Hepatic stellate cell (primary cell): ENCODE measurements around the gene EPHB3.
"Not testable (repeated sequence)": the region's sequence is repeated elsewhere in the genome, so short reads cannot be mapped to it uniquely, and the experiment has no call there.

Source experiments
- DNase-seq: peaks from one replicate; pipeline ENCODE4 v3.0.0; 2011; ENCODE audit warnings: low spot score

The EPHB3 gene

DNA sequence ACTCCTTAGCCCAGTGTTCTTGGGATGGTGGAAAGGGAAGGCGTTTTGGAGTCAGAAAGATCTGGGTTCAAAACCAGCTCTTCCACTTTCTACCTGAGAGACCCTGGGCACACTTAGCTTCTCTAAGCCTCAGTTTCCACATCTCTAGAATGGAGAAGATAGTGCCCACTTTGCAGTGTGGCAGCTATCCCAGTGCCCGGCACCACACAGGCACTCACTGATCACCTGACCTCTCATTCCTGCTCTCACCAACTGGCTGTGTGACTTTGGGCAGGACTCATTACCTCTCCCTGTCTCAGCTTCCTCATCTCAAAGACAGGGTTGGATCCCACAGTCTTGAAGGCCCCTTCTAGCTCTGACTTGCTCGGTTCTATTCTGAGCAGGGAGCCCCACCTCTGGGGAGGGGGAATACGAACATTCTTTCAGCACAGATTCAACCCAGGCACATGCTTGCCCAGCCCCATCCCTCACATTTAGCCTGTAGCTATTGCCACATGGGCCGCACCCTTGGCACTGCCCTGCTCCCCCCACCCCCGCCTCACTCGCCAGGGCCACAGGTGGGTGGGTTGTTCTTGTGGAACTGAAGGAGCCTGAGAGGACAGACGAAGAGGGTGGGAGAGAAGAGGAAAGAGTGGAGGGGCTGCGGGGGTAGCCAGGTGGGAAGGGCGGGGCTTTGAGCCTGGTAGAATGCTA, 39.2 kb downstream of the EPHB3 start:
- no peak for DNase-seq

DNA sequence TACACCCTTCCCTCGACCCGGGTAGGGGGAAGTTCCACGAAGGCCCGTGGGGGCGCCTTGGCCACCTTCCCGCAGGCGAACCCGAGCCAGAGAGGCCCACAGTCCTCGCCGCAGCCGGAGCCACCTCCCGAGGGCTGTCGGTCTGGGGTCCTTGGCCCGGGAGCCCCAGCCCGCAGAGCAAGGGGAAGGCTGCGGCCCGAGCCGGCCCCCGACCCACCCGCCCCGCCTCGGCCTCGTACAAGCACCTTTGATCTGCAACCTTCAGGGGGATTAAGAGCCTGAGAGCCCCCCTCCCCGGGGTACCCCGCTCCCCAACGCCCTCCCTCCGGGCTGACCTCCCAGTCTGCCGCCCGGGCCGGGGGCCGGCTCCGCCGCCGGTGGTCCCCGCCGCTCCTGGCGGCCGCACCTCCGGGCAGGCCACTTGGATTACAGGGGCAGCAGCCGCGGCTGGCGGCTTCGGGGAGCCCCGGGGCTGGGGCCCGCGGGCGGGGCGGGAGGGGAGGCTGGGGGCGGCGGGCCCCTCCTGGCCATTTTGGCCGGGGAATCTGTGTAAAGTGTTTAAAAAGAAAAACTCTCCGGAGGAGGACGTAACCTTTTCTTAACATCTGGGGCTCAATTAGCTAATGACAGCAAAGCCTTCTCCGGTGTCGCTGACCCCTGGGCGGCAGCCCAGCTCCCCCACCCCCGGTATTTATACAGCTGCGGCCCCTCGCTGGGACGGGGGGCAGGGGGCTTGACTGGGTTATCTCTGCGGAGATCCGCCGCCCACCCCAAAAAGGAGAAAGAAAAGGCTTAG, 40.2 kb downstream of the EPHB3 start:
- no peak for DNase-seq

DNA sequence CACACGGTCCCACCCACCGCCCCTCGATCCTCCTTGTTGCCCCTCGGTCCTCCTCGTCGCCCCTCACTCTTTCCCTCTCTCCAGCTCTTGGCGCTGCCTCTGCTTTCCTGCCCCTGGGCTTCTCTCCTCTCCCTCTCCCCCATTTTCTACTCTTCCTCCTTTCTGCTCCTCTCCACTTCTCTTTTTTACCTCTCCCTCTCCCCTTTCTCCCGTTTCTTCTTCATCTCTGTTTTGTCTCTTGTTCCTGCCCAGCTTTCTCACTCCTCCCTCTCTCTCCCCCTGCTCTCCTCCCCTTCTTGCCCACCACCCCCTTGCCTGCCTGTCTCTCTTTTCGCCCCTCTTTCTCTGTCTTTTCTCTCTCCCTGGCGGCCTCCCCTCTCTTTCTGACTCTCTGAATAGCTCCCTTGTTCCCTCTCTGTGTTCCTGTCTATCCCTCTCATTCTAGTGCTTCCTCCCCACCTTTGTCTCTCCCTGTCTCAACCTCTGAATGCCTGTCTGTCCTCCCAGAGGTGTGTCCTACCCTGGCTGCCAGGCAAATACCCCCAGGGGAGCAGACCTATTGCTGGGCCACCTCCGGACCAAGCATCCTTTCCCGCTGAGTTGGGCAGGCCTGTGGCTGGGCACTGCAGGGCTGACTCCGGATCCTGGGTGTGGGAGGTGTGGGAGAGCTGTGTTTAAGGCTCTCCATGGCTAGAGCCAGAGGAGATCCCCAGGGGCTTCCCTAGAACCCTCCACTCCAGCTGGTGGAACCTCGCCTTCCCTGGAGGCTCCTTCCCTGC, 41.0 kb downstream of the EPHB3 start:
- DNase-seq = peak; percentile 64

DNA sequence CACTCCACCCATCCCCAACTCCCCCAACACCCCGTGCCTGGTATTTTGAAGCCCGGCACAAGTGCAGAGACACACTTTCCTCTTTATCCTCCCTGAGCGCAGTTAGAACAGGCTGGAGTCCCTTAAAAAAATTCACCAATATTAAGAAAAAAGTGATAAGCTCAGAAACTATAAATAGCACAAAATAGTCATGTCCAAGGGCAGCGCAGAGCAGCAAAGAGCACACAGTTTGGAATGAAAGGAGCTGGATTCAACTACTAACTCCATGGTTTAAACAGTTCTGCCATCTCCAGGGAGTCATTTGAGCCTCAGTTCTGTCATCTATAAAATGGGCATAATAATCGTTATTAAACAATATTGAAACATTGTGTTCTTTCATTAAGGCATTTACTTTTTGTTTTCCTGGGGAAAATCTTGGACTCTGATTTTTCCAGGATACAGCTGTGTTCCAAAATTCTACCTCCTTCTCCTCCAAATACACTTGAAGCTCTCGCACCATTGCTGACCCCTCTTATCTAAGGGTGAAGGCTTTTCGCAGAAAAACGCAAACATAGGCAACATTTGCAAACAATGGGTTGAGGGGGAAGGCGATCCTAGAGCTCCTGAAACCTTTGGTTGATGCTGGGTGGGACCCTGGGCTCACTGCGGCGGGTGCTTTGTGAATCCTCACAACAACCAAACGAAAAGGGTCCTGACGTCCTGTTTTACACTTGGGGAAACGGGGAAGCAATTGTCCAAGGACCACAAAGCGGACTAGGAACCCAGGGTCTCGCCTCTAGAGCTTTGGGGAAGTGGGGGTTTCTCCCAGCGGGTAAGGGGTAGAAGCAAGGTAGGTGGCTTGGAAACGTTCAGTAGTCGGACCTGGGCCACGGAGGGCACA, 41.8 kb downstream of the EPHB3 start:
- DNase-seq = peak; percentile 75

DNA sequence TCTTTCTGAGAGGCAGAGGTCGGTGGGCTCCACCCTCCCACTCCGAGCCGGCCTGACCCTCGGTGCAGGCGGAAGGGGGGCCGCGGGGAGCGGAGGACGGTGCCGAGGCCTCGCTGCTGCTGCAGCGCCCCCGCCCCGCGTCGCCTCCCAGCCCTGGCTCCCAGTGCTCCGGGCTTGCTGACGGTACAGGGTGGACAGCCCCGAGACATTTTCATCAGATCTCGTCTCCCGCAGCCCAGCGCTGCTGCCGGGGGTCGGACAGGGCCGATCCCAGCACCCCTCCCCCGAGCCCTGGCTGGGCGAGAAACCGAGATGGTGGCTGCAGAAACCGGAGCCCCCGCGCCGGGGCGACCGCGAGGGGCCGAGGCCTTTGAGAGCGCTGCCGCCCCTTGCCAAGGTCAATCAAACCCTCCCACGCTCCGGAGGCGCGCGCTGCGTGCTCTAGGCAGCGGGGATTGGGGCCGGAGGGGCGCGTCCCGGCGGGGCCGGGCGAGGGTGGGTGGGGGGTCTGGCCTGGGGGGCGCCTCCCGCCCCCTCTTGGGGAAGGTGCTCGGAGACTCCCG, 42.5 kb downstream of the EPHB3 start:
- DNase-seq = no peak

DNA sequence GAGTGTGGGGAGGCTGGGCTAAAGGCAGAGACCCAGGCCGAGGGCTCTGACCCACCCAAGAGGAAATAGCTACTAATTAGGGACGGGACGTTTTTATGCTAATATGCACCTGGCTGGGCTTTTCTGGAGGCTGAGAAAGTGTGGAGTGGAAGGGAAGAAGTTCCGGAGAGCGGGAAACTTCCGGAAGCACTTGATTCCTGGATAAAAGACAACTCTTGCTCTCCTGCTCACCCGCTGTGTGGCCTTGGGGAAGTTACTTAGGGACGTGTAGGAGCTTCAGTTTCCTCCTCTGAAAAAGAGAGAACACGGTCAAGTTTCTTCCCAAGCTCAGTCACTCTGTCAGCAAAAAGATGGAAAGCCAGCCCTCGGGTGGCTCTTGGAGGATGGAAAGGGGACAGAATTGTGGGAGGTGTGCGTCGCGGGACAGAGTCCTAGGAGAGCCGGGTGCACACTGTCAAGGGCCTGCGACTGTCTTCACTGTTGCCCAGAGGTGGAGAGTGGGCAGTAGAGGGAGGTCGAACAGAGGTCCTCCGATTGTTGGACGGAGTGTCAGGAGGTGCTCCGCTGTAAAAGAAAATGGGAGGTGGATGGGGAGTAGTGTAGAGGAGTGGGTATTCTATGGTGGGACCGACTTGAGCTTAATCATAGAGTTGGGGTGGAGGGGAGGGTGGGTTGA, 43.2 kb downstream of the EPHB3 start:
- DNase-seq = no peak

DNA sequence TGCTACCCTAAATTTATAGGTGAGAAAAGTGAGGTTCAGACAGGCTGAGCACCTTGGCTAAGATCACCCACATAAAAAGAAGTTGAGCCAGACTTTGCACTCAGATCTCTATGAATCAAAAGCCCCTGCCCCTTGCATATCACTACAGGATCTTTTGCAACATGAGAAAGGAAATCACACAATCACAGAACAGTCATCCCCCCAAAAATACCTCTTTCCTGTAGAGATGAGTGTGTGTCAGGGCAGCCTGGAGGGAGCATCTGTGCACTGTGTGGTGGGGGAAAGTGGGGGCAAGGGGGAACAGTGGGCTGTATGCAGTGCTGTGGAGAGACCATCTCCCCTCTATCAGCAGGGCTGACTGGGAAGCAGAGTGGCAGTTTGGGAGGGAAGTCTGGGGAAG, 46.6 kb downstream of the EPHB3 start:
- DNase-seq = no peak

DNA sequence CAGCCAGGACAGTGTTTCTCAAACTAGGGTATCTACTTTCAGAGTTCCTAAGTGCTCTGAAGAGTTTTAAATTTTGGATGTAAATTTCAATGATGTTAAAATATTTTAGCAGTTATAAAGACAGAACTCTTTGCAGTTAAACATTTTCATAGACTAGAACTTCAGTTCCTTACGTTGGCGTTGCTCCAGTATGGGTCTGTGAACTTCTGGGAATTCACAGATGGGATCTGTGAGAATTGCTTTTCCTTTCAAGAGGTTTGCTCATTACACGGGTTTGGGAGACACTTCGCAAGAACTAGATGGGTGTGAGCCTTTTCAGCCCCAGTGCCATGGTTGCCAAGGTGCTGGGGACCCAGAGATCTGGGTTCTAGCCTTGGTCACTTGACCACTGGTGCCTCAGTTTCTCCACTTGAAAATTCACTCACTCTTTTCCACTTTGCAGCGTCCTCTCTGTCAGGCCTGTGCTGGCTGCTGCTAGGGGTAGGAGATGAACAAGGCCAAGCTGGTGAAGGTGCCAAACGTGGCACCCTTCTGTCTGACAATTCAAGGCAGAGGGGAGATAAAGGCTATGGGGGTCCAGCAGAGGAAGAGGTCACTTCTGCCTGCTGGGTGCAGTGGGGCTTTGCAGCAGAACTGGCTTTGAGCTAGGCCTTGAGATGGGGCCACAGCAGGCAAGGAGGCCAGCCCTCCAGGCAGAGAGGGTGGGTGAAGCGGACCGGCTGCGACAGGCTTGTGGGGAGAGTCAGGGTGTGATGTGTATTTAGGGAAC, 48.1 kb downstream of the EPHB3 start:
- DNase-seq = no peak

DNA sequence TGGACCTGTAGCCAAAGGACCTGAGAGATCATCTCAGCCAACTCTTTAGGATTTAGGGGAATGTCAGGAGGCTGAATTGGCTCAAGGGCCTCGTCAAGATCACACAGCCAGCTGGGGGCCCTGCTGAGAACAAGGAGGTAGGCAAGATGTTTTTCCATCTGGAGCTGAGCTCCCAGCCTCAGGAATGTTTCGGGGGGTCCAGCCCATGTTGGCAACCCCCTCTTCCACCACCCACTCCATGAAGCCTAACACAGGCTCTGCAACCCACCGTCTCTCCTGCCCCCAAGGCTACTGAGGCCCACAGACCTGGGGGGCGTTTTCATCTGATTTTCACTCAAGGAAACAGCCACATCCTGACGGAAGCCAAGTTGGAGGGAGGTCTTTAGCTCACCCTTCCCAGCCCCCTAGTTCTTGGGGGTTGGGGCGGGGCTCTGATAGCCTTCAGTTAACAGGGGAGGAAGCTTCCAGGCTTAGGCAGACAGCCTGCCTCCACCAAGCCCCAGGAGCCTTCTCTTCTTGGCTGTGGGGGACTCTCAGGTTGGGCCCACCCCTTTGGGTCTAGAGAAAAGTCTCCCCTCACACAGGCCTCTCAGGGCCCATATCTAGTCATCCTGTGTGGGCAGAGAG, 48.8 kb downstream of the EPHB3 start:
- no peak for DNase-seq

DNA sequence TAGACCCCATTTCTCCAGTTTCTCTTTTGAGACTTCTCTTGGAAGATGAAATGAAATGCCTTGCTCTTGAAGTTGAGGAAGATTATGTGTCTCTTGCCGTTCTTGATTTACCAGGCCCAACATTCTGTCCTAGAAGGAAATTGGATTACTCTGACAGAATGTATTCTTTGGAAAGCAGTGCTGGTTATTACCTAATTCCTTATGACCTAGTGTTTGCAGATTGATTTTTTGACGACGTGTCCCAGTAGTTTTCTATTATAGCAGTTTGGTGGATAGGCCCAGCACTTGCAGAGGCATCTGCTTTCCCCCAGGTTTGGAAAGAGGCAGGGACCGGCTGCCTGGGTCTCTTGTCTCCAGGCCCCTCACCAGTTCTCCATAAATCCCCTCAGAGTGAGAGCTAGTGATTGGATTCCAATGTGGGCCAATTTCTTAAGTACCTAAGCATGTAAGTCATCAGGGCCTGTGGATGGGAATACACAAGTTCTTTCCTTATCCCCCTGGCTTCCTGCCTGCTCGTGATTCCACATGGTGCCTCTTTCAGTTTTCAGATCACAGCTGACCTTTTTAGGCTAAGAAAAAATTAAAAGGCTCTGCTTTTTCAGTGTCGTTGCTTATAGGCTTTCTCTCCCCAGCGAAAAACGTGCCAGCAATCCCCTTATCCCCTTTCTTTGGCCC, 50.2 kb downstream of the EPHB3 start:
- no peak for DNase-seq

DNA sequence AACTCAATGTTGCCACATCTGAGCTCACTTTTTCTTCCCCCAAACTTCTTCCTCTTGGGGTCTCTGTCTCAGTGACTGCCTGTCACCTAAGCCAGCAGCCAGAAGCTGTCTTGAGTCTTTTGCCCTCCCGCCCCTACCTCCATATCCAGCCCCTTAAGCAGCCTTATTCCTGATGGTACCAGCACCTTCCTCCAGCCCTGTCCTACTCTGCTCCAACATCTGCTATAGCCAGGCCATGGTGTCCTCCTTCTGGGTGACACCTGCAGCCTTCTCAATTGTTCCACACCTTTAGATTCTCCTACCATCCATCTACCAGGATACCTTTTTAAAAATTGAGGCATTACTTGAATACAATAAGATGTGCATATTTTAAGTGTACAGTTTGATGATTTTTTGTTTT, 53.8 kb downstream of the EPHB3 start:
- no peak for DNase-seq

DNA sequence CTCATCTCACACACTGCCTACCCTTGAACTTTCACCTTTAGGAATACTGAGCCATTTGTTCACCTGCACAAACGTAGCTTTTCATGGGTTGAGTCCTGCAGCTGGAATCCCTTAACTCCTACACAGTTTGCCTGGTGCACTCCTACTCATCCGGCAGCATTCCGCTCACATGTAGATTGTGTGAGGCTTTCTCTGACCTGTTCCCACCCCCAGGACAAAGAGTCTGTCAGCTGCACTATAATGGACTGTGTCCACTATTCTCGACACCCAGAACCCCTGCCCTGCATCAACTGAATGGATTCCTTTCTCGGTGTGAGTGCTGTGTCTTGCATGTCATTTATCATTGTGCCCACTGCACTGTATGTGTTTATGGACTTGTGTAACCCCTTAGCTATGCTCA, 54.9 kb downstream of the EPHB3 start:
- DNase-seq = no peak

DNA sequence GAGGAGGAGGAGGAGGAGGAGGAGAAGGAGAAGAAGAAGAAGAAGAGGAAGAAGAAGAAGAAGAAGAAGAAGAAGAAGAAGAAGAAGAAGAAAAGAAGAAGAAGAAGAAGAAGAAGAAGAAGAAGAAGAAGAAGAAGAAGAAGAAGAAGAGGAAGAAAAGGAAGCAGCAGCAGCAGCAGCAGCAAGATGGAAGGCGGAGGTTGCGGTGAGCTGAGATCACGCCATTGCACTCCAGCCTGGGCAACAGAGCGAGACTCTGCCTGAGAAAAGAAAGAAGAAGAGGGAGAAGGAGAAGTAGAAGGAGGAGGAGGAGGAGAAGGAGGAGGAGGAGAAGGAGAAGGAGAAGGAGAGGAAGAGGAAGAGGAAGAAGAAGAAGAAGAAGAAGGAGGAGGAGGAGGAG, 55.7 kb downstream of the EPHB3 start:
- not testable (repeated sequence) for DNase-seq

DNA sequence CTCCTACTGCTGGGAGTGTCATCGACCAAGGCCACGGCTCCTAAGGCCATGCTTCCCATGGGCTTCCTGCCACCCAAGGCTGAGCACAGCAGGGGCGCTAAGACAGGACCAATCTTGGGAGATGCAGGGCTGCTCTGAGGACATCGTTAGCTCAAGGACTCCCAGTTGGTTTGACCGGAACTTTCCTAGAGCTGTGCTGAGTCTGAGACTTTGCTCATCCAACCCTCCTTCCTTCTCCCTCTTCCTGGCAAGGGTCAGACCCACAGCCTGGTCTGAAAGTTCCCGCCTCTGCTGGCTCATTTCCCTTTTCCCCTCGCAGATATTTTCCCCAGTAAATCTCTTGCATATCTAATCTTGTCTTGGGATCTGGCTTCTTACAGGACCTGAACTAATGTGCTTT, 57.2 kb downstream of the EPHB3 start:
- DNase-seq = no peak

DNA sequence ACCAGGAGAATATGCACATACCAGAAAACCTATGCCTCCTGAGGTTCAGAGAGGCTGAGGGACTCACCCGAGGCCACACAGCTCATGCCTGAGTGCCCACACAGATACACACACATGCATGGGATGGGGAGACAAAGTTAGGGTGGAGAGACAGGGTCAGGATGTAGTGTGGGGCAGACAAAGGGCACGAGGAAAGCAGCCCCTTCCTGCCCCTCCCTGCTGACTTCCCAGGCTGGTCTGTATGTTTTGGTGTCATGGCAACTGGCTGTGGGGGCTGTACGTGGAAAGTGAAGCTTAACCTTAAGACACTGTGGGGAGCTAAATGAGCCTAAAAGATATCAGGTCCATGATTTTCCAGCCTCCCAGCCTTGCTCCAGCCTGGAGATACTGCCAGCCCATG, 57.8 kb downstream of the EPHB3 start:
- DNase-seq = no peak

DNA sequence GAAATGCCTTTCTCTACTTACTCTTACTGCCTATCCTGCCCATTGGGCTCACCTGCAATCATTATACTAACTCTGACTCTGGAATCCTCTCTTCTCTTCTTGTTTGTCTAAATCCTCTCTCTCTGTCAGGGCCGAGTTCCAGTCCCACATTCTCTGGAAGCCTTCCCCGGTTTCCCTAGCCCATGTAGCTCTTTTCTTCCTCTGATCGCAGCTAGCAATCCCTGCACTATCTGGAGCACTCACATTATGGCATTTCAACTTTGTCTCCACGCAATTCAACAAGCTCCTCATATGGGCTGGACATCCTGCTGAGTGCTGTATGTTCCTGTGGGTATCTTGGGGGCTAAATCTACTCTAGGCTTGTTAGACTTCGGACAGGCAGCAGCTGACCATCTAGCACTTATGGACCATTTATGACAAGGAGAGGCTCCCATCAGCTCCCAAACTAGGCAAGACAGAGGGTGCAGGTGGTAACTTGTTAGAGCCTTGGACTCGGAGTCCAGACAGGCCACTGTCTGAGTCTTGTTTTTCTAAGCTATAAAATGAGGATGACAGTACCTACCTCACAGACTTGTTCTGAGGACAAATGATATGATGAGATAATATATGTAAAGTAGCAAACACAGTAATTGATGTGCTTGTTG, 58.3 kb downstream of the EPHB3 start:
- DNase-seq = no peak

DNA sequence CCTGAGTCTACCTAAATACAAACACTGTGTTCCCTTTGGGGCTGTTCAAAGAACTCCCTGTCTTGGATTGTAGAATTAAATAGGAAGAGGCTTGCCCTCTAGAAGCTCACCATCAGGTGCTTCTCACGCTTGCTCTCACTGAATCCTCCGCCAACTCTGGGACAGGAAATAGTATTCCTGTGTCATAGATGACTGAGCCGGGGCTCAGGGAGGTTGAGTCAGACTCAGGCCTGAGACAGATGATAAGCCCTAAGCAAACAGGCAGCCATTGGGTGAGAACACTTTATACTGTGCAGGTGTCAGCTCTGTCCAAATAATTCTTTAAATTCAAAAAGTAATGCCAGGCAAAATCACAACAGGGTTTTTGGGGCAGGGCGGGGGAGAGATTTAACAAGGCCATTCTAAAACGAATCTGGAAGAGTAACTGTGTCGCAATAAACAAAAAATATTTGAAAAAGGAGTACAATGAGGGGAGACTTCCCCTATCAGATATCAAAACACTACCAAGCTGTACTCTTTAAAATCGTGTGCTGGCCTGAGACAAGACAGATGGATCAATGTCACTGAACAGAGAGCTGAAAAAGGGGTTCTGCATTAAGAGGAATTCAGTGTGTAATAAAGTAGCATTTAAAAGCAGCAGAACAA, 59.0 kb downstream of the EPHB3 start:
- DNase-seq = no peak

DNA sequence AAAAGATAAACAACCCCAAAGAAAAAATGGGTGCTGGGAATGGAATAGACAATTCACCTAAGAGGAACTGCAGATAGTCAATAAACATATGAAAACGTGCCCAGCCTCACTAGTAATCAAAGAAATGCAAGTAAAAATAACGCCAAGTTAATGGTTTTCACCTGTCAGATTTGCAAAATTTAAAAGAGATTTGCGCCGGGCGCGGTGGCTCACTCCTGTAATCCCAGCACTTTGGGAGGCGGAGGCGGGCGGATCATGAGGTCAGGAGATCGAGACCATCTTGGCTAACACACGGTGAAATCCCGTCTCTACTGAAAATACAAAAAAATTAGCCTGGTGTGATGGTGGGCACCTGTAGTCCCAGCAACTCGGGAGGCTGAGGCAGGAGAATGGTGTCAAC, 60.6 kb downstream of the EPHB3 start:
- DNase-seq = not testable (repeated sequence)
